ENCODE data around the gene GFRA1.

GFRA1 gene

DNA sequence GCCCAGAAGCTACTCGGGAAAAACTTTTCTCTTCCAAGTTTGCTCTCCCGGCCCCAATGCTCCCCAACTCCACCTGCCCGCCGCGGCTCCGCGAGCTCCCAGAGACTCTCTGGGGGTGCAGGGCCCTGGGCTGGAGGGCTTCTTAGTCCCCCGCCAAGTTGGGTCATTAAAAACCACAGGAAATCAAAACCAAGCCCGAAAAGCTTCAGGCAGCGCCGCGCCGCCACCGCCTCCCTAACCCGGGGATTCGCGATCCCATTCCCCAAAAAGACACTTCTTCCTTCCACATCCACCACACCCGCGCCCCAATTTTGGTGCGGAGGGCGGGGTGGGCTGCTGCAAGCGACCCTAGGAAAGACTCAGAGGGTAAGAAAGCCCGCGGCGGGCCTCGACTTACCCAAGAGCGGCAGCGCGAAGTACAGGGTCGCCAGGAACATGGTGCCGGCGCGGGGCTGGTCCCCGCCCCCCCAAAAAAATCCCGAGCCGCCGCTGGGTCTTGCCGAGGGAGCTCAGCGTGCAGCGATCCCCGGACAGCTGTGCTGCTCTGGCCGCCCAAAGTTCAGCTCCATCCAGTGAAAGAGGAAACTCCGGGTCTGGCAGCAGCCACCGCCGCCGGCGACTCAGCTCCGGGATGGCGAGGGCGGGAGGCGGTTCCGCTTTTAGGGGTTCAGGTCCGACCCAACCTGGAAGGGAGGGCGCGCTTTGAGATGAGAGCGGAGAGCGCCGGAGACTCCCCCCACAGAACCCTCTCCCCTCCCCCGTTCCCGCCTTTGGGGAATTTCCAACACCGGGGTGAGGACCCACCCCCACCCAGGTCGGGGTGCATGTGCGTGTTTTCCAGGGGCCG, 1.2 kb downstream of the GFRA1 start:
- DNase-seq (ENCODE audit: low read depth, low spot score), result no peak

DNA sequence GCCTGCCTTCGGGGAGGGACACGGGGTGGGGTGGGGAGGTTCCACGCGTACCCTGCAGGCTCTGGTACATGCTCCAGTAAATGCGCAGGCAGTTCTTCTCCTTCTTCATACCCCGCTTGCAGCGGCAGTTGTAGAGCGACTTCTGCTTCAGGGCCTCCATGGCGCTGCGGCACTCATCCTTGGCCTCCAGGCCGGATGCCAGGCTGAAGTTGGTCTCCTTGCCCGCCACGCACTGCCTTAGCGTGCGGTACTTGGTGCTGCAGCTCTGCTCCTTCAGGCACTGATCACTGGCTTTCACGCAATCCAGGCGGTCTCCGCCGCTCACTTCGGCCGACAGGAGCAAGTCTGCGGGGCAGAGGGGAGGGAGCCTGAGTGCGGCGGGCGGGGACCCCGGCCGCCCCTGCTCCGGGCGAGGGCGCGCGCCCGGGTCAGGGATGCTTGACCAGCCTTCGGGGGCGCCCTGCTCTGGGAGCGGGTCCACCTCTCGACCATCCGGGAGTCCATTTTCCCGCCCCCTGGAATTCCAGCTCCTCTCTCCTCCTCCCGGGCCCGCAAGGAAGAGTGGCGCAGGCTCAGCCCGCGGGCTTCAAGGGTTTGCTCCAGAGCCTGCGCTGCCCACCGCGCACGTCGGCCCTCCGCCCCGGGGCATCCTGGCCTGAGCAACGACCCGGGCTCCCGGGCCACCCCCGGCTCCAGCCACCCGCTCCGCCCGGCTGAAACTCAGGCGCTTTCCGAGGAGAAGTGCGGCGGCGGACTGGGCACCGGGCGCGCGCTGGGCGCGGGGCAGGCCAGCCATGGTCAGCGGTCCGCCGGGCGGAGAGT, 2.0 kb downstream of the GFRA1 start:
- DNase-seq (ENCODE audit: low read depth, low spot score), result no peak

DNA sequence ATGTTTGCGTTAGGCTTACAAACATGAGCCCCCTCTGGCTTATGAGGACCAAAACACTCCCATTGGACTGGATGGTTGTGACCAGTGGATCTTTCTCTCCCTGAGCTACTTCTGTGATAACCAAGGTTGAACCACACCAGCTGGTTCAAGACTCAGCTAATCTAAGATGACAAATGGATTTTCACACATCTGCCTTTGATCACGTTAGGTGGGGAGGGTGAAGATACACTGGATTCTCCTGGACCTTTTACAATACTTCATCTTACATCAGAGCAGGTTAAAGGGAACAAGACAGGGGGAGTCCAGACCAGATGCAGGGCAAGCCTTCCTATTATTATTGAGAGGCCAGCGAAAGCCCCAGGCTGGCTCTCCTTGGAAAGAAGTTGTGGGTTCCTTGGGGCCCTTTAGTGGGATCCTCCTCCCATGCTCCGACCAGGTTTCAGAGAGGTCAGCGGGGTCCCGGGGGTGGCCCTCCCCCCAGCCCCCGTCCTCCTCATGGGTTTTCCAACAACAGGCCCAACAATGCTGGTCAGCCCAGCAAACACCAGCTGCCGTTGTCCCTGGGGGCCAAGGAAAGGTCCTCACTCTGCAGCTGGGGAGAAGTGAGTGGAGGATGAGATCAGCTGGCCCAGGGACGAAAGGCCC, 2.8 kb downstream of the GFRA1 start:
- DNase-seq (ENCODE audit: low read depth, low spot score), result no peak

DNA sequence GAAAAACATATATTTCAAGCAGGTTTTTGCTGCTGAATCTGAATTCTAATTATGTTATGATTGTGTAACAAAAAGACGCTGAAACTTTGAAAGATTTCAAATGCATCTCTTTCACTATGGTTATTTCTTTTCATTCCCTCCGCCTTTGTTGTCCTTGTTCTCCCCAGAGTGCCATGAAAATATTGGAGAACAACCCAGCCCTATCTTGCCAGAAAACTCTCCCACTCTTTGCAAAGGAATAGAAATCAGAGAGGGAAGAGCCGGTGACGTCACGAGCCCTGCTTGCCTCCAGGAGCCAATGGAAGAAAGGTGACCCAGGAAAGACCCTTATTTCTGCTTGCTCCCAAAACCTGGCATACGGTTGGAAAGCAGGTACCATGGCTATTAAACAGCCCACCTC, 3.4 kb downstream of the GFRA1 start:
- DNase-seq (ENCODE audit: low read depth, low spot score), result no peak

DNA sequence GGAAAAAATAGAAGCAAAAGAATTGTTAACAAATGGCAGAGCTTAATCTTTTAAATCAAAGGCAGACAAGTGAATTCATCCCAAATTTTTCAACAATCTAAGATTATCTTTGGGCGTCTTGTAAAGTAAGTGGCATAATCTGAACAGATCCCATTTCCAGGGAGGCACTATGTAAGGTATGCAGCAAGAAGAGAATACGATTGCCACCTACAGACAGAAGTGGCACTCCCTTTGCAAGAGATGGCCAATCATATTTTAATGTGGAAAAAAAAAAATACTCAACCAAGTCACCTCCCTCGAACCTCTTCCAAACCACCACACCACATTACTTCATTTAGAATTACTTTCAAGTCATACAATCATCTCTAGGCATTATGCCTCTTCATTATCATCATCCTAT, 4.0 kb downstream of the GFRA1 start:
- DNase-seq (ENCODE audit: low read depth, low spot score), result no peak

DNA sequence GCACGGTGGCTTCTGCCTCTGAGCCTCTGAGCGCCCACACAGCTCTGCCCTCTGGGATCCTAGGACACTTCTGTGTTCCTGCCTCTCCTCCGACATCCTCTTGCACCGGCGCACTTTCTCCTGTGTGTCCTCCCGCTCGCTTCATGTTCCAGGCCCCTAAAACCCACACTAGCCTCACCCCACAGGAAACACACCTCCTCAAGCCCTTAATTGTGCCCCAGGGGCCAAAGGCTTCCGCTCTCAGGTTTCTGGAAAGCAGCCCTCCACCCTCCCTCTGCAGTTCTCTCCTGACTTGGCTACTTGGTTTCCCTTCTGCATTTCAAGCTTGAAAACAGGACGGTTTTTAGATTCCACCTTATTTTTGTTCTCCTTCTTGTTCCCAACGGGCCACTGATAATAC, 7.3 kb downstream of the GFRA1 start:
- DNase-seq (ENCODE audit: low read depth, low spot score), result no peak

DNA sequence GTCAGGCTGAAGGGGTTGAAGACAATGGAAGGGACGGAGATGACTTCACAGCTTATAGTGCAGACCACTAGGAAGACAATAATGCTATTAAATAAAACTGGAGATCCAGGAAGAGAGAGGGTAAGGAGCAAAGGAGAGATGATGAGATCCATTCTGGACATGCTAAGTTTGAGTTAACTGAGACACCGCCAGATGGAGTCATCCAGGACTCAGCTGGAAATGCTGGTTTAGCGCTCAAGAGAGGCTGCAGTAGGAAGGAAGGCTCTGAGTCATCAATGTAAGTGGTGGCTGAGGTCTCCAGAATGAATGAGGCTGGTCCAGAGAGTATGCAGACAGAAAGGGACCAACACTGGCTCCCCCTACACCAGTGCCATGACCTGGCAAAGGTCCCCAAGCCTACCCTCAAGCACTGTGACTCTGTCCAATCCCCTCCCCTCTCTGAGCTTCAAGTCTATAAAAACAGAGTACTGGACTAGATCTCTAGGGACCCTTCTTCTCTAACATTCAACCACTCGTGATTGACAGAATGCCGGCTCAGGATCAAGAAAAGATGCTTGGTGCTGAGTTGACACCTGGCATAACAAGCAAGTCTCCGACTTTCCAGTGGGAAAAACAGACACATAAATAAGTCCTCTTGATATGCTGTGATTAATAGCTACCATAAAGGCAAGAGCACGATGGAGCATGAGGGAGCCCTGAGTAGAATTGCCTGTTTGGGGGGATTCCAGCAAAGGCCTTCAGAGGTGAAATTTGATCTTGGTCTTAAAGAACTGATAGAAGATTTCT, 8.9 kb downstream of the GFRA1 start:
- DNase-seq (ENCODE audit: low read depth, low spot score), result no peak

DNA sequence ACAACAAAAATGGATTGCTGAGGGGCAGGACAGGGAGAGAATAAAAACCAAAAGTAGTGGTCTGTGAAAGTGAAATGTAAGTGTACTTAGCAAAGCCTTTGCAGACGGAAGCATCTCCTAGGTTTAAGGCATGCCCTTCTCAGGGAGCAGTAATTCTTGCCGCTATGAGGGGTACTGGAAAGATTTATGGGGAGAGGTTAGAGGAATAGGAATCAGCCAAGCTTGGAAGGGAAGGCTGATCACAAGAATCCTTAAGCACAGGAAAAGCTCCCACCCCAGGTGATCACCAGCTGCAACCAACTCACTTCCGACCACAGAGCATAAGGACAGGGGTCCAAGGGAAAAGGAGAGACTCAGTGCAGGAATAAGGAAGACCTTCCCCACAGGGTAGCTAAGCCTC, 10.3 kb downstream of the GFRA1 start:
- no peak for DNase-seq (ENCODE audit: low read depth, low spot score)

DNA sequence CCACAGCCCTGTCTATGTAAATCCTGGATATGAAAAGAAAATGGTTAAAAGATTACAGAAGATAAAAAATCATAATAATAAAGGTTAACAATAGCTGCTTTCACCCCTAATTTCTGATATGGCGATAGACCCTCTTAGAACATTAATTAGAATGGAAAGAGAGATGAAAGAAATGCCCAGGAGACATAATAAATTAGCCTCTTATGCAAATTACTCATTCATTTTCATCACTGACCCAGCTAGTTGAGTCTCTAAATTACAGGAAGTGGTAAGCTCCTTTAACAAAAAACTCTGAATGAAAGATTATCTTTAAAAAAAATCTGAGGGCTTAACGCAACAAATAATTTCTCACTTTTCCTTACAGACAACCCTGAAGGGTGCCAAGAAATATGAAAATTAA, 12.4 kb downstream of the GFRA1 start:
- DNase-seq (ENCODE audit: low read depth, low spot score), result no peak

DNA sequence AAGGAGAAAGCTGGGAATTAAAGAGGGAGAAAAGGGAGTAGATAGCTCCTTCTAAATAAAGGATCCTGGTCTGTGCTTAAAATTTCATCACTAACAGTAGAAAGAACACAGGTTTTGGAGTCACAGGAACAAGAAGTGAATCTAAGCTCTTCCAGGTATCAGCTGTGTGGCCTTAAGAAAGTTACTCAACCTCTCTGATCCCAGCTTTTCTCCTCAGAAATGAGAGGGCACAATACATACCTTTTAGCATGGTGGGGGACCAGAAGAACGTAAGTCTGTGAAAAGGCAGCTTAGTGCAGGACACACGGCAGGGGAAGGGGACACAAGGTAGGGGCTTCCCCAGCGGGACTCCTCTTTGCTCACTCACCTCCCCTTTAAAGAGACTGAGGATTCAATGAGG, 13.4 kb downstream of the GFRA1 start:
- no peak for DNase-seq (ENCODE audit: low read depth, low spot score)

DNA sequence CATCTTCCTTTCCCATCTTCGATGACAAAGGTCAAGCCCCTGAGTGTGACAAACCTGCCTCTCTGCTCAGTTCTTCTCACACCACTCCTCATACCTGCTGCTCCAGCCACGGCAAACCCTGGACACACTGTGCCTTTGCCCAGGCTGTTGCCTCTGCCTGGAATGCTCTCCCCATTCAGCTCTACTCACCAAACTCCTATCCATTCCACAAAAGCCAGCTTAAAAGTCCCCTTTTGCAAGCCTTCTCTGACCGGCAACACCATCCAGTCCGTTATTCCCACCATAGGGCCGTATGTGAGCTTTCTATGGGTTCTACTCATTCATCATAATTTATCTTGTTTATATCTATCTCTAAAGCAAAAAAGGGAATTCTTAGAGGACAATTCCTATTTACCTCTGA, 15.2 kb downstream of the GFRA1 start:
- DNase-seq (ENCODE audit: low read depth, low spot score), result no peak

DNA sequence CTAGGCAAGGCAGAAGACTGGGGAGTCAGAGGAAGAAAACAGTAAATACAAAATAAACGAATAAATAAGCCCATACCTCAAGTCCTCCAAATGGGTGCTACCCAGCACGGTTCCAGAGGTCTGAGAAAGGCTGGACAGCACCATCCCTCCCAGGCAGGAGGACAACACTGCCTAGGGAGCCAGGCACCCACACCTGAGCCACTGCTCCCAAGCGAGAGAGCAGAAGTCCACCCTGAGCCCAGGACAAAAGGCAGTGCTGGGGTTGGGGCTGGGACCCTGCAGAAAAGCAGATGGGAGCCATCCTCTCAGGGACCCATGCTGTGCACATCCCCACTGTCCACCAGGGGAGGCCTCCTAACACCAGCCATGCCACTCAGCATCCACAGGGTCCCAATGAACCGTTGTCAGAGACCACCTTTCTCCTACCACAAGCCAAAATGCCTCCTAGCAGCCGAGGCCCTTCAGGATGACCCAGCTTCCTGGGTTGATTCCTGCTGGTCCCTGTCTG, 16.2 kb downstream of the GFRA1 start:
- no peak for DNase-seq (ENCODE audit: low read depth, low spot score)

DNA sequence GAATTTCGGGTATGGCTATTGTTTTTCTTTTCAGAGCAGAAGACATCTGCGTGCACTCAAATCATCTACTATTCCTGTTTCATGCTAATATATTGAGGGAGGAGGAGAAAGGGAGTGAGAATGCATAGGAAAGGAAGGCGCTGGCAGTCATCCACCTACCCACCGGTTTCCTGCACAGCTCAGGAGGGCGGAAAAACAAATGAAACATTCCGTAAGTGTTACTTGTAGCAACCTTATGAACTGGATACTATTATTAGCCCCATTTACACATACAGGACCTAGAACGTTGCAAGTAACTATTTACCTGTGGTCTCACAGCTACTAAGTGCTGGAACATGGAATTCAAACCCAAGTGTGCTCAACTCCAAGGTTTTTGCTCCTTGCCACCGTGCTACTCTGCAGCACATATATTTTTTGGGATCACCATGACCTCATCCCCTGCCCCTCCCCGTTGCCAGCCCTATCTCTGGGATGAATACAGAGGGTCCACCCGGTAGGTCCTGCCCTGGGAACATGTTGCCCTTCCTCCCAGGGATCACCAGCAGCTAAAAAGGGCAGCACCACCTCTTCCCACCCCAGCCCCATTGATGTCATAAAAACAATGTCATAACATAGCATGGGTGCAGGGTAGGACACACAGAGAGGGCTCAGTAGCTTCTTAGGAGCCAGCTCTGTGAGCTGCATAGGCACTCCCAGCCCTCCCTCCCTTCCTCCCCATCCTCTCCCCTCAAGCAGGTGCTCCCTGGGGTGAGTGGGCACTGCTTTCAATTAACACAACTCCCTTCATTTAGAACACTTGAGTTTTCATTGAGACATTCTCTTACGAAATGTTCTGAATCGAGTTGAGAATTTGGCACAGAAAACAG, 16.9 kb downstream of the GFRA1 start:
- no peak for DNase-seq (ENCODE audit: low read depth, low spot score)

DNA sequence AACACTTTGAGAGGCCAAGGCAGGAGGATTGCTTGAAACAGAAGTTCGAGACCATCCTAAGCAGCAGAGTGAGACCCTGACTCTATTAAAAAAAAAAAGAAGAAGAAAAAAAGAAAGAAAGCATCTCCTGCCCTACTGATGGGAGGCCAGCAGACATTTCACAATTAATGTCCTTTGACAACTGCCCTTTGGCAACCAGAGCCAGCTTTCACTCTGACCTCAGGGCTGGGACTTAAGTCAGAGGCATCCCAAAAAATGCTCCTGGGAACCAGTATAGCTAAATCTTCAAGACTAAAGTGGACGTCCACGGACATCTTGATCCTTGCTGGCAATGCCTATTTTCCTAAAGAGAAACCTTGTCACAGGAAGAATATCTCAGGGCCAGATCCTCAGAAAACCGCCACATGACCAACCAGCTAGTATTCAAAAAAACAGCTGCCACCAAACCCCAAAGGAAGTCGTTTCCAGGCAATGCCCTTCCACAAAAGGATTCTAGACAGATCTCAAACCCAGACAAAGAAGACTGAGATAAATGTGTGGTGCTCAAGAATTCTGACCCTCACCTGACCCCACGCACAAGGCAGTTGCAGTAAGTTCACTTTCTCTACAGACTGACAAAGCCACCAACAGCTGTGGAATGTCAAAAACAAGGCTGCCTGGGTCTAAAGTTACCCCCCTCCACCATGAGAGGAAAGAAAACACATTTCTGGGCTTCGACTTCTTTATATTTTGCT, 18.4 kb downstream of the GFRA1 start:
- DNase-seq (ENCODE audit: low read depth, low spot score), result no peak

DNA sequence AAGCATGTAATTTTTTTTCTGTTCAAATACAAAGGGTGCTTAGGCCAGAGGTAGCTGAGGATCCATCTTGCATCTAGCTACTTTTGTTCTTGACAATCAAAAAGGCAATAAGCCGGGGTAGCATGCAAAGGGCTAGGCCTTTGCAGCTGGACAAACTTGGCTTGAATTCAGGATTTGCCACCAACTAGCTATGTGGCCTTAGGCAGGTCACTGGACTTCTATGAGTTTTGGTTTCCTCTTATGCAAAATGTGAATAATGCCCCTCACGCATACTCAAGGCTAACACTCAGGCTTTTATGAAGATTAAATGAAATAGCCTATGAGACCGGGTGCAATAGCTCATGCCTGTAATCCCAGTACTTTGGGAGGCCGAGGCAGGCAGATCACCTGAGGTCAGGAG, 19.3 kb downstream of the GFRA1 start:
- no peak for DNase-seq (ENCODE audit: low read depth, low spot score)

DNA sequence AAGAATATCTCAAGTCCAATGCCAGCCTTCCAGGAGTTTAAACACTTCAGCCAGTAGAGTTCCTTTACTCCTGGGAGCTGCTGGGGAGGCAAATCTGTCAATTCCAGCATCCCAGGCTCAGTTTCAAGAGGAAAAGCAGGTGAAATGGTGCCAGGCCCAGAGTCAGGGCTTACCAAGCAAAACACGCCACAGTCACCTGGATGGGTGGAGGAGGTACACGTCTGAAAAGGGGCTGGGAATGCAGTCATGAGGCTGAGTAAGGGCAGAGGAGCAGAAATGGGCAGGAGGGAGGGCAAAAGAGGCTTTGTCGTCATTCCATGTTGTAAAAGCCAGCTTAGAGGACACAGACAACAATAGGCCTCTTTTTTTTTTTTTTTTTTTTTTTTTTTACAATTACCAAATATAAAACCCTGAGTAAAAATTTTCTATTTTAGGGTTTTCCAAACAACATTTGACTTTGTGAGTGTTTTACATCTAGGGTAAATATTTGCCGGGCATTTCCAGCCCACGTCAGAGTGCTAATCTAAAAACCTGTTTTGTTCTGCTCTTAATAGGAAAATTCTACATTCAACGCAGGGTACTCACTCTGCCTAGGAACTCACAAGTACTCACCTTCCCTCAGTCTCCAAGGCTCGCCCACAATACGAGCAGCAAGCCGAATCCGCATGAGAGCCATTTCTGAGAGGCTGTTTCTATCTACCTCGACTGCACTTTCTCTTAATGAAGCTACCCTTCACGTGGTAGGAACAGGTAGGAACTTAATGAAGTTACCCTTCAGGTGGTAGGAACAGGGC, 21.2 kb downstream of the GFRA1 start:
- no peak for DNase-seq (ENCODE audit: low read depth, low spot score)

DNA sequence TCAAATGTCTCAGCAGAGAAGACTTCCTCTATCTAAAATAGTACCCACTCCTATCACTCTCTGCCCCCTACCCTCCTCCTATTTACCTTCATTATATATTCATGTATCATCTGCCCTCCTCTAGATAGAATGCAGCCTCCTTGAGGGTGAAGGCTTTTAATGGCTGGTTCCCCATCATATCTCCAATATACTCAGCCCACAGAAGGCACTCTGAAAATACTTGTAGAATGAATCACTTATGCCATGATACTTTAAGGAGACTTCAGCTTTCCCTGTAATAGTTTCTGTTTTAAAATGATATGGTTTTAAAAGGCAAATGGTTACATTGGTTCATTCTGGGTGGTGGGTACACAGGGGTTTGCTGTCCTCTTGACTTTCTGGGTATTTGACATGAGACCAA, 25.3 kb downstream of the GFRA1 start:
- no peak for DNase-seq (ENCODE audit: low read depth, low spot score)

DNA sequence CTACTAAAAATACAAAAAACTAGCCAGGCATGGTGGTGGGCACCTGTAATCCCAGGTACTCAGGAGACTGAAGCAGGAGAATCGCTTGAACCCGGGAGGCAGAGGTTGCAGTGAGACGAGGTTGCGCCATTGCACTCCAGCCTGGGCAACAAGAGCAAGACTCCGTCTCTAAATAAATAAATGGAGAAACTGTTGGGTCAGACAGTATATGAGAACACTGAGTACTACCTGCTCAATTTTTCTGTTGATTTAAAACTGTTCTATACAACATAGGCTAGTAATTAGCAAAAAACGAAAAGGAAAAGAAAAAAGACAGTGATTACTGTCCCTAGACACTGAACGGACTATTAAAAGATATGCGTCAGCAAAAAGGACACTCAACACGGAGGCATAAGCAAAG, 26.7 kb downstream of the GFRA1 start:
- DNase-seq (ENCODE audit: low read depth, low spot score), result no peak

DNA sequence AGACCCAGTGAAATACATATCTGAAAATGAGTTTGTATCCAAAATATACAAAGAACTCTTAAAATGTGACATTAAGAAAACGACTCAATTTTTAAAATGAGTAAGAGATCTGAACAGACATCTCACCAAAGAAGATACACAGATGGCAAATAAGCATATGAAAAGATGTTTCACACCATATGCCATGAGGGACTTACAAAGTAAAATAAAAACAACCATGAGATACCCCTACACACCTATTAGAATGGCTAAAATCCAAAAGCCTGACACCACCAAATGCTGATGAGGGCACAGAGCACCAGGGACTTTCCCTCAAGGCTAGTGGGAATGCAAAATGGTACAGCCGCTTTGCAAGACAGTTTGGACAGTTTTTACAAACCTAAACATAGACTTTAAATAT, 27.9 kb downstream of the GFRA1 start:
- no peak for DNase-seq (ENCODE audit: low read depth, low spot score)
